ENCODE results near the gene AKAP13. TPM values are rescaled to one million over a fixed set of nuclear protein-coding genes. Genes with fewer than 3 reads are reported as not detected.
"Not testable (repeated sequence)": the region's sequence is repeated elsewhere in the genome, so short reads cannot be mapped to it uniquely, and the experiment has no call there.

AKAP13 gene
- total and polyA plus RNA-seq, 2 of the 8 experiments (the other 6 are each of a cell fraction or from before 2014, with no cell fraction given), result 14.0 to 46.2 TPM

DNA sequence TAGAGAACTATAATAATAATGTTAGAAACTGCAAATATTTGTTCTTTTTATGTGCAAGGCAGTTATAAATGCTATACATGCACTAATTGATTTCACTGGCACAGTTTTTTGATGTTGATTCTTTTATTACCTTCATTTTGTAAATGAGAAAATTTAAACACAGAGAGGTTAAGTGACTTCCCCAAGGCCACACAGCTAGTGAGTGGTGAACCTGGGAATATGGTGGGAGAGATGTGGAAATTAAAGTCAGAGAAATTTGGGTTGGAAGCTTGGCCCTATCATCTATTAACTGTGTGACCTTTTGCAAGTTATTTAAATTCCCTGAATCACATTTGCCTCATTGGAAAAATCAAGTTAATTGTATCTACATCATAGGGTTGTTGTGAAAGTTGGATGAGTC, 39.6 kb upstream of the AKAP13 start (continued):
- no peak for TF ChIP-seq TEAD4 (IDR thresholded peaks at IDR 0.05; ENCODE audit: low read depth, low read length)
- TF ChIP-seq, protein P1, sequence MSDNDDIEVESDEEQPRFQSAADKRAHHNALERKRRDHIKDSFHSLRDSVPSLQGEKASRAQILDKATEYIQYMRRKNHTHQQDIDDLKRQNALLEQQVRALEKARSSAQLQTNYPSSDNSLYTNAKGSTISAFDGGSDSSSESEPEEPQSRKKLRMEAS (IDR thresholded peaks at IDR 0.05), result no peak
- TF ChIP-seq RXRA (IDR thresholded peaks at IDR 0.05; ENCODE audit: insufficient read depth, low read depth, low read length), result no peak
- TF ChIP-seq KDM4A (IDR thresholded peaks at IDR 0.05; ENCODE audit: low read depth, low read length, severe bottlenecking), result no peak

DNA sequence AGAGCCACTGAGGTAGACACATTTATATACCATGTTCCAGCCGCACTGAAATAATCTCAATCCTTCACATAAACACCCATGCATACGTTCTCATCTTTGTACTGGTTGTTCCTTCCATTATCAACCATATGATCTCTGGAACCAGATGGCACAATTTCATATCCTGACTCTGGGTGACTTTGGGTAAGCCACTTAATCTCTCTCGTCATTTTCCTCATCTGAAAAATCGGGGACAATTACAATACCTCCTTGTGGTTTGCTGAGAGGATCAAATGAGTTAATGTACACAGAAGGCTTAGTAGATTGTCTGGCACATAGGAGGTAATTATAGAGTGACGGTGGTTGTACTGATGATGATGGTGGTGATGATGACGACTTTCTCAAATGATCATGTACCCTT, 38.2 kb upstream of the AKAP13 start:
- H3K18ac ChIP-seq (ENCODE audit: extremely low read depth, low read length); H3K4me3 ChIP-seq (ENCODE audit: extremely low read depth in 1 of 4, insufficient read depth in 2 of 4, low read depth in 3 of 4, low read length in 4 of 4); POLR2A ChIA-PET (ENCODE audit: partially characterized antibody); H3K4ac ChIP-seq (replicated peaks; ENCODE audit: insufficient read length, low read depth, low read length); H3K9me3 ChIP-seq (ENCODE audit: insufficient read depth in 2 of 2, low read depth in 1 of 2, low read length in 1 of 2); H3K79me2 ChIP-seq (ENCODE audit: control insufficient read depth in 1 of 2, insufficient read depth in 2 of 2, low read length in 2 of 2); H3K23ac ChIP-seq (ENCODE audit: insufficient read length); FAIRE-seq; H2BK5ac ChIP-seq (ENCODE audit: low read depth, low read length); H2BK120ac ChIP-seq (replicated peaks; ENCODE audit: low read depth, low read length); H4K5ac ChIP-seq (ENCODE audit: insufficient read length, low read depth, low read length); H3K79me1 ChIP-seq (ENCODE audit: low read depth, low read length); H4K8ac ChIP-seq (ENCODE audit: extremely low read depth, insufficient read depth, low read length); H2BK12ac ChIP-seq (ENCODE audit: low read depth, low read length); CTCF ChIA-PET (ENCODE audit: partially characterized antibody); H2AFZ ChIP-seq (ENCODE audit: low read length); H4K20me1 ChIP-seq (replicated peaks in 1 of 2; ENCODE audit: control insufficient read depth in 1 of 2, insufficient read depth in 2 of 2, low read length in 2 of 2); H3K9ac ChIP-seq (replicated peaks in 1 of 4; ENCODE audit: extremely low read depth in 1 of 4, low read depth in 3 of 4, low read length in 3 of 4); H3K27ac ChIP-seq (ENCODE audit: low read depth, low read length); H3K14ac ChIP-seq (ENCODE audit: insufficient read length); H3K27me3 ChIP-seq (replicated peaks in 1 of 4; ENCODE audit: control insufficient read depth in 3 of 4, extremely low read depth in 1 of 4, insufficient read depth in 3 of 4, low read length in 3 of 4); H3K56ac ChIP-seq (replicated peaks; ENCODE audit: insufficient read length, low read depth, low read length); H2BK15ac ChIP-seq (ENCODE audit: low read length); H2AK5ac ChIP-seq (ENCODE audit: low read depth, low read length); H2BK20ac ChIP-seq (ENCODE audit: low read length); H3K36me3 ChIP-seq (ENCODE audit: control insufficient read depth in 2 of 4, insufficient read depth in 4 of 4, low read length in 3 of 4); H3K4me2 ChIP-seq (ENCODE audit: insufficient read depth in 1 of 2, low read depth in 2 of 2, low read length in 2 of 2); H3K4me1 ChIP-seq (replicated peaks in 1 of 4; ENCODE audit: control insufficient read depth in 3 of 4, insufficient read depth in 4 of 4, low read length in 3 of 4); H4K91ac ChIP-seq (replicated peaks; ENCODE audit: insufficient read length, low read length); DNase-seq (ENCODE audit: low read depth in 1 of 2, low spot score in 2 of 2); H3K23me2 ChIP-seq (ENCODE audit: low read depth, low read length): not testable (repeated sequence)
- 87% methylated on average over 6 of the region's 6 CpGs; no CpG with 5 or more reads in 1 of the 2 experiments for WGBS, 2 experiments (ENCODE audit: extremely low coverage in 1 of 2, insufficient coverage in 1 of 2, insufficient read length in 1 of 2, insufficient replicate concordance in 2 of 2, low coverage in 1 of 2, low lambda C conversion rate in 2 of 2, missing lambda C conversion rate in 1 of 2)

Data from H1 (cell line).